Lower leg skin (tissue), 4 donors: Measurements from ENCODE around the gene FILIP1L. TPM values are rescaled to one million over a fixed set of nuclear protein-coding genes. Genes with fewer than 3 reads are reported as not detected.

Experiments used
- DNase-seq, 2 donors: peaks; one replicate each; pipeline ENCODE4 v3.0.0-alpha.2; 2019; ENCODE audit warnings: low spot score in 2 of 2
- H3K4me3 ChIP-seq: fragments of 200-600 bp; sonication (generic); 2 replicates; pipeline ENCODE4 v1.5.1; 2017; ENCODE audit warnings: mild to moderate bottlenecking, low read depth; ENCODE audit not compliant: poor library complexity, severe bottlenecking
- CTCF ChIP-seq, 3 donors: fragments of 450-650 bp; IDR thresholded peaks; one replicate each; pipeline ENCODE4 v1.5.1; 2016; ENCODE audit warnings: antibody characterized with exemption in 3 of 3, mild to moderate bottlenecking in 3 of 3, moderate library complexity in 2 of 3
- POLR2A ChIP-seq, 2 donors: fragments of 450-650 bp; IDR thresholded peaks; one replicate each; pipeline ENCODE4 v1.6.1; 2016 to 2017; ENCODE audit warnings: antibody characterized with exemption in 2 of 2, mild to moderate bottlenecking in 1 of 2, moderate library complexity in 1 of 2
- WGBS, 2 donors: methylation state at CpG; one replicate each; pipeline ENCODE4 v1.1.5; 2018; 5-methylcytosine and 5-hydroxymethylcytosine counted together
- intact Hi-C: fragments of 100-400 bp; cut with DNase I; formaldehyde crosslinking; loops from one replicate; pipeline ENCODE4 v1.15.0; 2023; ENCODE audit warnings: low total_unique reads
- total RNA-seq, 4 donors: library from RNA; depleted of rRNA; stranded (reverse); fragments of >200 nt; gene quantifications; one replicate each; pipeline ENCODE4 v1.1.0, GENCODE V29; 2016

FILIP1L gene
- total RNA-seq, 4 donors from 2014 or later, result 17.5 to 33.9 (median 22.1) TPM

DNA sequence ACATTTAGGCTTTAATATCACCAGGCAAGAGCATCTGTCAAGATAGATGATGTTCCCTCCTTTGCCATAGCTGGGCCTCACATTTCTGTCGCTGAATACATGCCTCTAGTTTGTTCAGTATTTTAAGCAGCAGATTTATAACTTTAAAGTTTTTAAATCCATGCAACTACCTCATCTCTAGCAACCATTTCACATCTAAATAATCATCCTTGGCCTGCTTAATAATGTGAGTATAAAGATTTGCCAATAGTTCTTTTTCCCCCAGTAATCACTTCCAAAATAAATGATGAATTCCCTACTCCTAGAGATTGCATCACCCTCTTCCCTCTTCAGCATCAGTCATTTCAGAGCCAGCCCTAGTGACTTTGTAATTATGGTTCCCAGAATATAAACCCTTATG, 36.2 kb upstream of the FILIP1L start:
- 52 to 56% methylated on average over 1 of the region's 1 CpG for WGBS, 2 donors
- DNase-seq, result no peak
- no peak for TF ChIP-seq POLR2A (IDR thresholded peaks at IDR 0.05)
- TF ChIP-seq CTCF (IDR thresholded peaks at IDR 0.05), result no peak
- intact Hi-C loops, result no loop called here
- H3K4me3 ChIP-seq, result no peak overlapping the region

GRCh38 chr3:100149713-100150415, 35.6 kb upstream of the FILIP1L start:
- no peak for DNase-seq
- intact Hi-C loops, result no loop called here
- TF ChIP-seq POLR2A (IDR thresholded peaks at IDR 0.05) (no peak), CTCF (IDR thresholded peaks at IDR 0.05) (no peak)
- WGBS, 2 donors, result 78 to 88% methylated on average over 6 of the region's 6 CpGs
- H3K4me3 ChIP-seq, result no peak overlapping the region

GRCh38 chr3:100149130-100149529, 34.8 kb upstream of the FILIP1L start:
- 79 to 92% methylated on average over 2 of the region's 2 CpGs for WGBS, 2 donors
- intact Hi-C loops, result no loop called here
- no peak for DNase-seq
- TF ChIP-seq POLR2A (IDR thresholded peaks at IDR 0.05) (no peak), CTCF (IDR thresholded peaks at IDR 0.05) (no peak)
- no peak overlapping the region for H3K4me3 ChIP-seq

GRCh38 chr3:100144255-100144866, 30.1 kb upstream of the FILIP1L start:
- WGBS, 2 donors, result 86 to 89% methylated on average over 1 of the region's 1 CpG
- DNase-seq, result no peak
- TF ChIP-seq CTCF (IDR thresholded peaks at IDR 0.05) (no peak), POLR2A (IDR thresholded peaks at IDR 0.05) (no peak)
- intact Hi-C loops, result no loop called here
- no peak overlapping the region for H3K4me3 ChIP-seq

GRCh38 chr3:100141586-100141985, 27.3 kb upstream of the FILIP1L start:
- DNase-seq, result no peak
- no peak overlapping the region for H3K4me3 ChIP-seq
- 54 to 55% methylated on average over 1 of the region's 1 CpG for WGBS, 2 donors
- TF ChIP-seq CTCF (IDR thresholded peaks at IDR 0.05), result no peak
- no peak for TF ChIP-seq POLR2A (IDR thresholded peaks at IDR 0.05)
- intact Hi-C loops, result no loop called here
